ENCODE data around the gene OR1S1. TPM values are rescaled to one million over a fixed set of nuclear protein-coding genes. Genes with fewer than 3 reads are reported as not detected.
"Not testable (repeated sequence)": the region's sequence is repeated elsewhere in the genome, so short reads cannot be mapped to it uniquely, and the experiment has no call there.

Gene OR1S1
- not detected in 2 replicates for total RNA-seq (2014; rRNA removed; shearing (Covaris generic))

GRCh38 chr11:58212420-58212819 is at the start of gene OR1S1:
Gene OR1S1, plus strand, starts transcription at chr11:58212720.
- DNase-seq (ENCODE audit: low spot score): not testable (repeated sequence)

- no peak for DNase-seq (ENCODE audit: low spot score)
Measured at GRCh38 chr11:58164389-58164788, 48.1 kb upstream of the OR1S1 start.

- DNase-seq (ENCODE audit: low spot score): no peak
Measured at GRCh38 chr11:58164990-58165389, 47.5 kb upstream of the OR1S1 start.

- DNase-seq (ENCODE audit: low spot score): no peak
Measured at GRCh38 chr11:58165504-58166106, 46.9 kb upstream of the OR1S1 start.

GRCh38 chr11:58177409-58178054 is 35.0 kb upstream of the OR1S1 start:
- no peak for DNase-seq (ENCODE audit: low spot score)

- DNase-seq (ENCODE audit: low spot score): no peak
Measured at GRCh38 chr11:58178444-58178843, 34.1 kb upstream of the OR1S1 start.

GRCh38 chr11:58179648-58180047 is 32.9 kb upstream of the OR1S1 start:
- DNase-seq (ENCODE audit: low spot score): no peak

GRCh38 chr11:58186938-58187337 is 25.6 kb upstream of the OR1S1 start:
- DNase-seq (ENCODE audit: low spot score): no peak

GRCh38 chr11:58188770-58189169 is 23.8 kb upstream of the OR1S1 start, which contains the start of gene OR9Q2:
Gene OR9Q2, plus strand, starts transcription at chr11:58189070. Its CDS starts 1,421 bp downstream, at chr11:58190491.
- DNase-seq (ENCODE audit: low spot score): no peak

- no peak for DNase-seq (ENCODE audit: low spot score)
Measured at GRCh38 chr11:58192229-58192628, 20.3 kb upstream of the OR1S1 start.

GRCh38 chr11:58193391-58193790 is 19.1 kb upstream of the OR1S1 start:
- DNase-seq (ENCODE audit: low spot score): no peak

GRCh38 chr11:58195939-58196338 is 16.6 kb upstream of the OR1S1 start:
- no peak for DNase-seq (ENCODE audit: low spot score)

- DNase-seq (ENCODE audit: low spot score): no peak
Measured at GRCh38 chr11:58199271-58199670, 13.2 kb upstream of the OR1S1 start.

- DNase-seq (ENCODE audit: low spot score): no peak
Measured at GRCh38 chr11:58204042-58204441, 8.5 kb upstream of the OR1S1 start, which contains the start of gene OR1S2. Gene OR1S2, minus strand, starts transcription at chr11:58204142. Its CDS starts 0 bp downstream, at chr11:58204142.

- DNase-seq (ENCODE audit: low spot score): no peak
Measured at GRCh38 chr11:58216476-58216875, 4.0 kb downstream of the OR1S1 start.

- DNase-seq (ENCODE audit: low spot score): no peak
Measured at GRCh38 chr11:58222721-58223120, 10.2 kb downstream of the OR1S1 start.

- no peak for DNase-seq (ENCODE audit: low spot score)
Measured at GRCh38 chr11:58227956-58228615, 15.6 kb downstream of the OR1S1 start.

- no peak for DNase-seq (ENCODE audit: low spot score)
Measured at GRCh38 chr11:58243954-58244353, 31.4 kb downstream of the OR1S1 start.

- no peak for DNase-seq (ENCODE audit: low spot score)
Measured at GRCh38 chr11:58254936-58255335, 42.4 kb downstream of the OR1S1 start.

- DNase-seq (ENCODE audit: low spot score): no peak
Measured at GRCh38 chr11:58259983-58260382, 47.5 kb downstream of the OR1S1 start.

All from H4 (cell line).